HepG2 (cell line): Measurements from ENCODE around the gene GRHL1. TPM values are rescaled to one million over a fixed set of nuclear protein-coding genes. Genes with fewer than 3 reads are reported as not detected.

Experiments
- ATAC-seq: fragments of 200-7000 bp; cut with Tn5 transposase; 3 replicates; pipeline ENCODE4 v1.9.1; 2020; ENCODE audit warnings: mild to moderate bottlenecking, moderate library complexity
- BruUV-seq: library from RNA; stranded (reverse); fragments of 400-500 nt; replicated peaks from 2 replicates; lab custom pipeline; 2021; lab: Mats Ljungman, UMichigan
- CTCF ChIA-PET: fragments of 300-600 bp; formaldehyde crosslinking; extraction: SDS; loops from one replicate; lab custom pipeline; 2021; ENCODE audit warnings: low total read pairs, inconsistent platforms, low intra/inter-chr PET ratio; lab: Yijun Ruan, JAX
- POLR2A ChIA-PET: fragments of 350-600 bp; sonication (Branson Sonifier 250); formaldehyde crosslinking; loops from one replicate; lab custom pipeline; 2020; ENCODE audit warnings: antibody characterized with exemption, inconsistent platforms; lab: Yijun Ruan, JAX
- DNase-seq: peaks from one replicate; pipeline ENCODE4 v3.0.0-alpha.2; 2015; ENCODE audit warnings: low spot score
- FAIRE-seq: peaks from 3 replicates; lab custom pipeline; 2011; peaks lifted over from hg19 to GRCh38; lab: Jason Lieb, UNC
- H2AFZ ChIP-seq: one replicate; pipeline ENCODE4 v1.6.1; 2011; ENCODE audit warnings: low read length, inconsistent platforms
- H3K27ac ChIP-seq: fragments of 300-600 bp; 3 replicates; pipeline ENCODE4 v1.8.0; 2011; ENCODE audit warnings: mixed run types, mild to moderate bottlenecking, mixed read lengths, low read length, inconsistent platforms; ENCODE audit not compliant: insufficient read depth; ENCODE audit errors: extremely low read length
- H3K27me3 ChIP-seq, 2 experiments: fragments of 200-600 bp in 1 of 2; 2 replicates in 1 of 2; 3 replicates in 1 of 2; pipeline versions ENCODE4 v1.6.0 to v1.8.0; 2011; ENCODE audit warnings: low read length in 2 of 2, mild to moderate bottlenecking in 2 of 2, moderate library complexity in 2 of 2, inconsistent platforms in 1 of 2; ENCODE audit not compliant: insufficient read depth in 2 of 2, control insufficient read depth in 1 of 2
- H3K36me3 ChIP-seq, 2 experiments: fragments of 200-600 bp in 1 of 2; replicated peaks in 1 of 2; 2 replicates in 1 of 2; 3 replicates in 1 of 2; pipeline versions ENCODE4 v1.5.1 to v1.8.0; 2011; ENCODE audit warnings: low read length in 2 of 2, inconsistent platforms in 1 of 2; ENCODE audit not compliant: insufficient read depth in 2 of 2, control insufficient read depth in 1 of 2
- H3K4me1 ChIP-seq: 2 replicates; pipeline ENCODE4 v1.5.1; 2012; ENCODE audit warnings: low read length, inconsistent platforms; ENCODE audit not compliant: insufficient read depth
- H3K4me2 ChIP-seq: 2 replicates; pipeline ENCODE4 v1.6.0; 2011; ENCODE audit warnings: low read depth, low read length, inconsistent platforms
- H3K4me3 ChIP-seq, 3 experiments: fragments of 200-600 bp in 1 of 3; sonication (generic), shearing (Covaris generic) in 1 of 3; replicated peaks in 1 of 3; 2 replicates each; pipeline ENCODE4 v1.5.1; 2011 to 2016; ENCODE audit warnings: low read length in 3 of 3, inconsistent platforms in 2 of 3, low read depth in 2 of 3, mild to moderate bottlenecking in 2 of 3, control low read depth in 1 of 3, mixed read lengths in 1 of 3; ENCODE audit not compliant: insufficient read depth in 1 of 3
- H3K79me2 ChIP-seq: one replicate; pipeline ENCODE4 v1.6.1; 2011; ENCODE audit warnings: low read length, inconsistent platforms; ENCODE audit not compliant: insufficient read depth
- H3K9ac ChIP-seq: 2 replicates; pipeline ENCODE4 v1.6.0; 2011; ENCODE audit warnings: mild to moderate bottlenecking, low read depth, low read length, inconsistent platforms; ENCODE audit not compliant: insufficient read depth
- H3K9me3 ChIP-seq: 2 replicates; pipeline ENCODE4 v1.5.1; 2012; ENCODE audit warnings: mild to moderate bottlenecking, low read length
- H4K20me1 ChIP-seq: 2 replicates; pipeline ENCODE4 v1.6.0; 2011; ENCODE audit warnings: inconsistent platforms, mild to moderate bottlenecking, low read length, moderate library complexity; ENCODE audit not compliant: insufficient read depth
- ARNT ChIP-seq: fragments of 450-650 bp; IDR thresholded peaks from 2 replicates; pipeline ENCODE4 v1.6.1; 2017
- HMG20A ChIP-seq: IDR thresholded peaks from 2 replicates; pipeline ENCODE4 v1.6.1; 2016; ENCODE audit warnings: borderline replicate concordance
- IKZF1 ChIP-seq: fragments of 450-650 bp; IDR thresholded peaks from 2 replicates; pipeline ENCODE4 v1.7.1; 2016
- MATR3 ChIP-seq: sonication (generic); formaldehyde crosslinking; IDR thresholded peaks from 2 replicates; pipeline ENCODE4 v1.4.0; 2020; ENCODE audit warnings: missing genetic modification reagents
- ZNF253 ChIP-seq: sonication (generic); formaldehyde crosslinking; IDR thresholded peaks from 2 replicates; pipeline ENCODE4 v1.8.0; 2022; ENCODE audit warnings: mild to moderate bottlenecking, missing genetic modification reagents, borderline replicate concordance
- ZSCAN30 ChIP-seq: sonication (generic); formaldehyde crosslinking; IDR thresholded peaks from 2 replicates; pipeline ENCODE4 v1.5.0; 2020; ENCODE audit warnings: mild to moderate bottlenecking, missing genetic modification reagents
- WGBS: methylation state at CpG from one replicate; pipeline ENCODE4 v1.1.6; 2017; ENCODE audit warnings: low lambda C conversion rate; 5-methylcytosine and 5-hydroxymethylcytosine counted together
- in situ Hi-C: cut with HindIII; loops from 2 replicates; pipeline ENCODE4 v1.10.0; 2017; ENCODE audit warnings: low pct_unique_long_range_greater_than_20kb; ENCODE audit not compliant: extremely low pct_ligation_motif_present
- intact Hi-C: fragments of 100-400 bp; cut with micrococcal nuclease; formaldehyde crosslinking; loops from one replicate; pipeline ENCODE4 v1.10.0; 2022; ENCODE audit not compliant: unreplicated experiment
- polyA plus RNA-seq, 8 experiments: library from polyadenylated mRNA; depleted of rRNA in 3 of 8; stranded (reverse) in 7 of 8; unstranded in 1 of 8; fragments of >200 nt; fragmentation: Illumina TruSeq in 4 of 8; extraction: Trizol in 4 of 8; gene quantifications; 2 replicates each; pipeline versions ENCODE4 v1.2.1 to v1.2.3, GENCODE V29; 2011 to 2016; ENCODE audit warnings: low read depth in 4 of 8, missing spikeins in 1 of 8, mixed read lengths in 1 of 8; ENCODE audit not compliant: insufficient read depth in 1 of 8
- total RNA-seq, 5 experiments: library from RNA; depleted of rRNA; stranded (reverse); fragments of >200 nt; fragmentation: Illumina TruSeq; extraction: Trizol; gene quantifications; 2 replicates each; pipeline ENCODE4 v1.2.3, GENCODE V29; 2016; ENCODE audit warnings: low read depth in 1 of 5
- TF ChIP-seq, protein P1 (sequence below): sonication (generic); formaldehyde crosslinking; IDR thresholded peaks from 2 replicates; pipeline ENCODE4 v1.5.0; 2020; ENCODE audit warnings: mild to moderate bottlenecking, missing genetic modification reagents
- TF ChIP-seq, protein P2 (sequence below): sonication (generic); formaldehyde crosslinking; IDR thresholded peaks from 2 replicates; pipeline ENCODE4 v1.4.0; 2020; ENCODE audit warnings: missing genetic modification reagents

Gene GRHL1
- total and polyA plus RNA-seq, 2 of the 13 experiments (the other 11 are each of a cell fraction or from before 2014, with no cell fraction given), result 9.3 to 12.0 TPM

DNA sequence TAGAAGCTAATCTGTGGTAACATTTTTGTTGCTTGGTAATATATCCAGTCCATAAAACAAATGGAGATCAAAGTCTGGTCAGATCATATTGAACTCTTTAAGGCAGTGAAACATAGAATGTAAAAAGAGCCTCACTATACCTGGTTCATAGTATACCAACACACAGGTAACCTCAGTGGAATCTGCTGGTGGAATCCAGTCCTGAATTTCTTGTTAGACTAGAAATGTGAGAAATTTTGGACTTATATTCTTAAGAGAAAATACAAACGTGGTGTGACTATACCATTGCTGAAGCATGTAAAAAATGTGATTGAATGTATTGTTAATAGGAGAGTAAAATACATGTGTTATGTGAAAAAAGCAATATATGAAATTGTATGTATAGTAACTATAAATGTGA lies 46.1 kb upstream of the GRHL1 start:
- DNase-seq, result no peak
- Histone ChIP-seq H2AFZ (no peak overlapping the region), H4K20me1 (no peaks in the 10 kb centered on the region), H3K4me3 (no peak overlapping the region), H3K4me1 (peaks cover 7% of the 10 kb centered on the region), H3K4me2 (no peak overlapping the region), H3K27me3 (no peaks in the 10 kb centered on the region), H3K27ac (no peak overlapping the region), H3K9ac (no peak overlapping the region), H3K79me2 (no peaks in the 10 kb centered on the region), H3K9me3 (no peaks in the 10 kb centered on the region), H3K36me3 (peaks cover 0 to 4% of the 10 kb centered on the region in 2 experiments; a peak in 2 of 5 replicates)
- POLR2A ChIA-PET, result no interaction called here
- 92% methylated on average over 1 of the region's 1 CpG for WGBS
- ATAC-seq, result no peak
- CTCF ChIA-PET, result no interaction called here
- BruUV-seq, result no TSS peak
- in situ Hi-C loops (no loop called here), intact Hi-C loops (no loop called here)
- FAIRE-seq, result no peak
- TF ChIP-seq, protein P1, sequence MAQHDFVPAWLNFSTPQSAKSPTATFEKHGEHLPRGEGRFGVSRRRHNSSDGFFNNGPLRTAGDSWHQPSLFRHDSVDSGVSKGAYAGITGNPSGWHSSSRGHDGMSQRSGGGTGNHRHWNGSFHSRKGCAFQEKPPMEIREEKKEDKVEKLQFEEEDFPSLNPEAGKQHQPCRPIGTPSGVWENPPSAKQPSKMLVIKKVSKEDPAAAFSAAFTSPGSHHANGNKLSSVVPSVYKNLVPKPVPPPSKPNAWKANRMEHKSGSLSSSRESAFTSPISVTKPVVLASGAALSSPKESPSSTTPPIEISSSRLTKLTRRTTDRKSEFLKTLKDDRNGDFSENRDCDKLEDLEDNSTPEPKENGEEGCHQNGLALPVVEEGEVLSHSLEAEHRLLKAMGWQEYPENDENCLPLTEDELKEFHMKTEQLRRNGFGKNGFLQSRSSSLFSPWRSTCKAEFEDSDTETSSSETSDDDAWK (CRISPR knock-in tag), result no peak
- TF ChIP-seq ZNF253 (CRISPR knock-in tag), result no peak

DNA sequence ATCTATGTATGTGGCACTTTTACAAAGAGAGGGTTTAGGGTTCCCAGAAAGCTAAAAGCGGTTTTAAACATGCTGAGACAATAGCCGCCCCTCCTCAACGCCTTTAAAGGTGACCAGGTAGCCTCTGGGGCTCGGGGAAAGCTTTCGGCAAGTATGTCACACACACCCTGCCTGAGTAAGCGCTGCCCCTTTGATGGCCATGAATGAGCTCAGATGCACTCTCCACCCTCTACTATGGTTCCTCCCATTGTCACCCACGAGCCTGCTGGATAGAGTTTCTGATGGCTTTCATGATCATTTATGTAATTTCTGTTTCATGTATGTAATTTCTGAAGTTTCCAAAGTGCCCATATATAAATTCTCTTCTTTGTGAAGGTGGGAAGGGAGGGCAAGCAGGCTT lies 44.1 kb upstream of the GRHL1 start:
- no peak overlapping the region for H2AFZ ChIP-seq
- intact Hi-C loops, result no loop called here
- H3K27me3 ChIP-seq, result no peaks in the 10 kb centered on the region
- H3K4me1 ChIP-seq, result peaks cover 16% of the 10 kb centered on the region
- no peak overlapping the region for H3K9ac ChIP-seq
- no peak for ATAC-seq
- no peak overlapping the region for H3K4me3 ChIP-seq
- no peaks in the 10 kb centered on the region for H4K20me1 ChIP-seq
- POLR2A ChIA-PET, result no interaction called here
- no peaks in the 10 kb centered on the region for H3K9me3 ChIP-seq
- DNase-seq, result no peak
- H3K27ac ChIP-seq, result no peak overlapping the region
- WGBS, result over 99% methylated on average over 7 of the region's 7 CpGs
- FAIRE-seq, result no peak
- no TSS peak for BruUV-seq
- no peak for TF ChIP-seq HMG20A (CRISPR knock-in tag)
- TF ChIP-seq ZSCAN30 (CRISPR knock-in tag), result no peak
- TF ChIP-seq IKZF1, result no peak
- no peak for TF ChIP-seq ARNT
- TF ChIP-seq MATR3 (CRISPR knock-in tag), result no peak
- TF ChIP-seq, protein P2, sequence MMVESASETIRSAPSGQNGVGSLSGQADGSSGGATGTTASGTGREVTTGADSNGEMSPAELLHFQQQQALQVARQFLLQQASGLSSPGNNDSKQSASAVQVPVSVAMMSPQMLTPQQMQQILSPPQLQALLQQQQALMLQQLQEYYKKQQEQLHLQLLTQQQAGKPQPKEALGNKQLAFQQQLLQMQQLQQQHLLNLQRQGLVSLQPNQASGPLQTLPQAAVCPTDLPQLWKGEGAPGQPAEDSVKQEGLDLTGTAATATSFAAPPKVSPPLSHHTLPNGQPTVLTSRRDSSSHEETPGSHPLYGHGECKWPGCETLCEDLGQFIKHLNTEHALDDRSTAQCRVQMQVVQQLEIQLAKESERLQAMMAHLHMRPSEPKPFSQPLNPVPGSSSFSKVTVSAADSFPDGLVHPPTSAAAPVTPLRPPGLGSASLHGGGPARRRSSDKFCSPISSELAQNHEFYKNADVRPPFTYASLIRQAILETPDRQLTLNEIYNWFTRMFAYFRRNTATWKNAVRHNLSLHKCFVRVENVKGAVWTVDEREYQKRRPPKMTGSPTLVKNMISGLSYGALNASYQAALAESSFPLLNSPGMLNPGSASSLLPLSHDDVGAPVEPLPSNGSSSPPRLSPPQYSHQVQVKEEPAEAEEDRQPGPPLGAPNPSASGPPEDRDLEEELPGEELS, result no peak
- peaks cover 0 to 8% of the 10 kb centered on the region in 2 experiments; a peak in 2 of 5 replicates for H3K36me3 ChIP-seq
- no peaks in the 10 kb centered on the region for H3K79me2 ChIP-seq
- no peak overlapping the region for H3K4me2 ChIP-seq
- in situ Hi-C loops, result no loop called here
- CTCF ChIA-PET, result no interaction called here
